Measurements from ENCODE around the gene AKR1C8.

DNA sequence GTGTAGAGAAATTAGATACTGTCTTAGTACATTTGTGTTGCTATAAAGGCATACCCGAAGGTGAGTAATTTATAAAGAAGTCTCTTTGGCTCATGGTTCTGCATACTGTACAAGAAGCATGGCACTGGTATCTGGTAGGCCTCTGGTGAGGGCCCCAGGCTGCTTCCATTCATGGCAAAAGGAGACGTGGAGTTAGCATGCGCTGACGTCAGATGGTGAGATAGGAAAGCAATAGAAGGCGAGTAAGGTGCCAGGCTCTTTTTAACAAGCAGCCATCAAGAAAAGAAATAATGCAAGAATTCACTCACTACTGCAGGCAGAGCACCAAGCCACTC is 38.1 kb downstream of the AKR1C8 start:
- TF ChIP-seq, protein P1, sequence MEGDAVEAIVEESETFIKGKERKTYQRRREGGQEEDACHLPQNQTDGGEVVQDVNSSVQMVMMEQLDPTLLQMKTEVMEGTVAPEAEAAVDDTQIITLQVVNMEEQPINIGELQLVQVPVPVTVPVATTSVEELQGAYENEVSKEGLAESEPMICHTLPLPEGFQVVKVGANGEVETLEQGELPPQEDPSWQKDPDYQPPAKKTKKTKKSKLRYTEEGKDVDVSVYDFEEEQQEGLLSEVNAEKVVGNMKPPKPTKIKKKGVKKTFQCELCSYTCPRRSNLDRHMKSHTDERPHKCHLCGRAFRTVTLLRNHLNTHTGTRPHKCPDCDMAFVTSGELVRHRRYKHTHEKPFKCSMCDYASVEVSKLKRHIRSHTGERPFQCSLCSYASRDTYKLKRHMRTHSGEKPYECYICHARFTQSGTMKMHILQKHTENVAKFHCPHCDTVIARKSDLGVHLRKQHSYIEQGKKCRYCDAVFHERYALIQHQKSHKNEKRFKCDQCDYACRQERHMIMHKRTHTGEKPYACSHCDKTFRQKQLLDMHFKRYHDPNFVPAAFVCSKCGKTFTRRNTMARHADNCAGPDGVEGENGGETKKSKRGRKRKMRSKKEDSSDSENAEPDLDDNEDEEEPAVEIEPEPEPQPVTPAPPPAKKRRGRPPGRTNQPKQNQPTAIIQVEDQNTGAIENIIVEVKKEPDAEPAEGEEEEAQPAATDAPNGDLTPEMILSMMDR (conservative IDR thresholded peaks at IDR 0.05): no peak
- no peak for TF ChIP-seq ZFX (IDR thresholded peaks at IDR 0.05)

All from C4-2B (cell line).